ENCODE data around the gene CBR4.
A peak's percentile ranks its signal among the peaks of the same experiment; 100 is the strongest.
"Not testable (repeated sequence)": the region's sequence is repeated elsewhere in the genome, so short reads cannot be mapped to it uniquely, and the experiment has no call there.

Gene CBR4

DNA sequence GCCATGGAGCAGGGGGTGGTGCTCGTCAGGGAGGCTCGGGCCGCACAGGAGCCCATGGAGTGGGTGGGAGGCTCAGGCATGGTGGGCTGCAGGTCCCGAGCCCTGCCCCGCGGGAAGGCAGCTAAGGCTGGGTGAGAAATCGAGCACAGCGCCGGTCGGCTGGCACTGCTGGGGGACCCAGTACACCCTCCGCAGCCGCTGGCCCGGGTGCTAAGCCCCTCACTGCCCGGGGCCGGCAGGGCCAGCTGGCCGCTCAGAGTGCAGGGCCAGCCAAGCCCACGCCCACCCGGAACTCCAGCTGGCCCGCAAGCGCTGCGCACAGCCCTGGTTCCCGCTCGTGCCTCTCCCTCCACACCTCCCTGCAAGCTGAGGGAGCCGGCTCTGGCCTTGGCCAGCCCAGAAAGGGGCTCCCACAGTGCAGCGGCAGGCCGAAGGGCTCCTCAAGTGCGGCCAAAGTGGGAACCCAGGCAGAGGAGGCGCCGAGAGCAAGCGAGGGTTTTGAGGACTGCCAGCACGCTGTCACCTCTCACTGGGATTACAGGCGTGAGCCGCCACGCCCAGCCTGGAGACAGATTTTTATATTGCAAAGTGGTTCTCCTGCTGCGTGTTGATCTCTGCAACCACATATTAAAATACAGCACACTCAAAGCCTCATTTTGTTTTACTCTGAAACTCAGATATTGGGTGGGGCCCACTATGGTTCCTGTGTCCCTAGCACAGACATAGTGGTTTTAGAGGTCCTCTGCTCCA, 26.0 kb upstream of the CBR4 start:
- not testable (repeated sequence) for DNase-seq (ENCODE audit: low read depth in 2 of 2, low spot score in 1 of 2)

GRCh38 chr4:169033660-169034059, 23.6 kb upstream of the CBR4 start:
- DNase-seq (ENCODE audit: low read depth in 2 of 2, low spot score in 1 of 2): no peak

DNA sequence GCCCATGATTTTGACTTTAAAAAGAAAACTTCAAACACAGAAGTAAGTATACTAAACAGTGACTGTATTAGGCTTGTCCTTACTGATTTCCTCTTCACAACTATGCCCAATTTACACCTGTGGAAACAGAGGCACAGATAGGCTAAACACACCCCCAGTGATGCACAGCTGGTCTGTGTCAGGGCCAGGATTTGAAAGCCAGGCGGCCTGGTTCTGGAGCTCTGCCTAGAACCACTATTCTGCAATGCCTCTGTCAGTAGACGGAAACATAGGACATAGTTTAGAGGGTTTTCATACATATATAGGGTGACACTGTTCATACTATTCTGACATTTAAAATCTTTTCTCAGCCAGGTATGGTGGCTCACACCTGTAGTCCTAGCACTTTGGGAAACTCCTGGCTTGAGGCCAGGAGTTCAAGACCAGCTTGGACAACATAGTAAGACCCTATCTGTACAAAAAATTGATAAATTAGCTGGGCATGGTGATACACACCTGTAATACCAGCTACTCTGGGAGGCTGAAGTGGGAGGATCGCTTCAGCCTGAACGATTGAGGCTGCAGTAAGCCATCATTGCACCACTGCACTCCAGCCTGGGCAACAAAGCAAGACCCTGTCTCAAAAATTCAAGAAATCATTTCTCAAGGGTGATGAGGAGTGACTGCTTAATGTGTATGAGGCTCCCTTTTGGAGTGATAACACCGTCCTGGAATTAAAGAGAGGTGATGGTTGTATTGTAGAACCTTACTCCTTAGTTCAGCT, 23.0 kb upstream of the CBR4 start:
- no peak for DNase-seq (ENCODE audit: low read depth in 2 of 2, low spot score in 1 of 2)

- DNase-seq (ENCODE audit: low read depth in 2 of 2, low spot score in 1 of 2): no peak
These were observed 22.1 kb upstream of the CBR4 start for GRCh38 chr4:169032194-169032593.

GRCh38 chr4:169031392-169031791, 21.3 kb upstream of the CBR4 start:
- no peak for DNase-seq (ENCODE audit: low read depth in 2 of 2, low spot score in 1 of 2)

DNA sequence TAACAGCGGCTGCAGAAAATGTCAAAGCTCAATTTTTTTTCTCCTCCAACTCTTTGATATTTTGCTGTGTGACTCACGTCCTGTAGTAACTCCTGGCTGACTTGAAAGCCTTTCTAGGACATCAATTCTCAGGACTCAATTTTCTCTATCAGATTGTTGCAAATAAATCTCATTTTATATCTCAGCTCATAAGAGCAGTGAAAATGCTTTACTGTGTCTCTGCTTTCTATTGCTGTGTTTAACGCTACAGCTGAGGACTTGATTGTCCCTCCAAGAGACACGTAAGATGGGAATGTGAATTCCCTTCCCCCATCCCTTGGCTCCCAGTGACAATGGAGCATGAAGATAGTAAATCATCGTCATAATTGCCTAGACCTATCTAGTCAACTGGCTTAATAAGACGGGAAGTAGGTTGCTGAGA, 20.5 kb upstream of the CBR4 start:
- no peak for DNase-seq (ENCODE audit: low read depth in 2 of 2, low spot score in 1 of 2)

DNA sequence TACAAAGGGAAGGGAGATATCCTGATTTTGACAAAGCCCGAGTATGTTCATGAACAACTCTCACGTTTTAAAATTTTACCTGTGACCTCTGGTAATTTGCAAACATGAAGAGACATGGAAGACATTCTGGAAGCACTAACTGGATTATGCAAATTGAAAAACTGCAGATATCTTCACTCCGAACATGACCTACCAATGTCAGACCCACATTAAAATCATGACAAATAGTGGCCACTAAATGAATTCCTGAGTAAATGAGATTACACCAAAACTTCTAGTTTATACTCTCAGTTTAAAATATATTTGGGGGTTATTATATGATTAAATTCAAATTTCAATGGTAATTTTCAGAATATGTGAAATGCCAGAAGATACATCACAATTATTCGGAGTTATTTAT, 19.9 kb upstream of the CBR4 start:
- no peak for DNase-seq (ENCODE audit: low read depth in 2 of 2, low spot score in 1 of 2)

DNA sequence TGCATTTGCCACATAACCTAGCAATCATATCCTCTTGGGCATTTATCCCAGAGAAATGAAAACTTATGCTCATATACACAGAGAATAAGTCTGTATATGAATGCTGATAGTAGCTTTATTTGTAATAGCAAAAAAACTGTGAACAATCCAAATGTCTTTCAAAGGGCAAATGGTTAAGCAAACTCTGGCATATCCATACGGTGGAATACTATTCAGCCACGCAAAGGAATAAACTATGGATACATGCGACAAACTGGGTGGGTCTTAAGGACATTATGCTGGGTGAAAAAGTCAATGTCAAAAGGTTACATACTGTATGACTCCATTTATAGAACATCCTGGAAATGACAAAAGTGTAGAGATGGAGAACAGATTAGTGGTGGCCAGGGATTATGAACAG, 17.6 kb upstream of the CBR4 start:
- DNase-seq (ENCODE audit: low read depth in 2 of 2, low spot score in 1 of 2): no peak

GRCh38 chr4:169025184-169025583, 15.1 kb upstream of the CBR4 start:
- no peak for DNase-seq (ENCODE audit: low read depth in 2 of 2, low spot score in 1 of 2)

DNA sequence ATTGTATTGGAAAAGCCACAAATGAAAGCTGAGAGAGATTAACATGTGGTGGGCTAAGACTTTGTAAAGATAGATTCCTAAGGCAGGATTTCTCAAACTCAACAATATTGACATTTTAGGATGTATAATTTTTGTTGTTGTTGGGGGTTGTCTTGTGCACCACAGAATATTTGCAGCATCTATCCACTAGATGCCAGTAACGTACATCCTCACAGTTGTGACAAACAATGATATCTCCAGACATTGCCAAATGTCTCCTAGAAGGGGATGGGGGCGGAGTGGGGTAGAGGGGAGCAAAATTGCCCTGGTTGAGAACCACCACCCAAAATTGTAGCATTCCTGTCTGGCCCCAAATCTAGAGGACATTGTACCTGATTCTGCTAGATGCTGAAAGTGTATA, 14.7 kb upstream of the CBR4 start:
- no peak for DNase-seq (ENCODE audit: low read depth in 2 of 2, low spot score in 1 of 2)

GRCh38 chr4:169018406-169018805, 8.4 kb upstream of the CBR4 start:
- DNase-seq (ENCODE audit: low read depth in 2 of 2, low spot score in 1 of 2): no peak

DNA sequence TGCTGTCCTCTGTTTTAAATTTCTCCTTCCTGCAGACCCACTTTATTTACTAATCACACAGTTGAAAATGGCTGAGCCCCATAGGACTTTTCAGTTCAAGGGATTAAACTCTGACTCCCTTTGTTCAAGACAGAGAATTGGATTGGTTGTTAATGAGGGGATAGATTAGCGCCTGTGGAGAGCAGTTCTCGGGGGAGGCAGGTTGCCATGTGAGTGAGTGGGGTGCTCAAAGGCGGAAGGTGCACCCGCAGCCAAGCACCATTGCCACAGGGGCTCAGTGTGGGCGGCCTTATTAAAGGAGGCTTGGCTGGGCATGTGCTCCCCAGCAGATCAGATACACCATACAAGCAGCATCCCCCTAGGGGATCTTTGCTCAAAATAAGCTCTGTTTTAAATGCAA, 7.9 kb upstream of the CBR4 start:
- no peak for DNase-seq (ENCODE audit: low read depth in 2 of 2, low spot score in 1 of 2)

GRCh38 chr4:169015186-169015623, 5.2 kb upstream of the CBR4 start:
- DNase-seq (ENCODE audit: low read depth in 2 of 2, low spot score in 1 of 2): no peak

- no peak for DNase-seq (ENCODE audit: low read depth in 2 of 2, low spot score in 1 of 2)
These were observed 4.5 kb upstream of the CBR4 start for GRCh38 chr4:169014586-169014985.

DNA sequence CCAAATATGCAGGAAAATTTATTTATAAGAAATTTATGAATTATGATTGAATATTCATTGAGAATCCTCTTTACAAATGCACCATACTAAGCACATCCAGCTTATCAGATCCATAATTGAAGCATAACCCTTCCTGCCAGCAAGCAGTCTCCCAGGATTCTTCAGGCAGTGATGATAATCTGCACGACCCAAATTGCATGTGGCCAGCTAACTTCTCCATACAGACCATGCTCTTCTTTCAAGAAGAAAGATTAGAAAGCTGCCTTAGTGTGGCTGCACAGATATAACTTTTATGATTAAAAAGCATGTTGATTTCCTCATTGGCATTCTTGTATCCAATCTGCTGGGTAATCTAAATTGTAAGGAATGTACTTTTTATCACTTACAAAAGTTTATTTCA, 3.3 kb upstream of the CBR4 start:
- no peak for DNase-seq (ENCODE audit: low read depth in 2 of 2, low spot score in 1 of 2)

- DNase-seq (ENCODE audit: low read depth in 2 of 2, low spot score in 1 of 2): no peak
These were observed 2.0 kb upstream of the CBR4 start for GRCh38 chr4:169012049-169012448.

GRCh38 chr4:169009286-169010124, 550 bp downstream of the CBR4 start:
- DNase-seq (ENCODE audit: low read depth in 2 of 2, low spot score in 1 of 2): peak in 1 of 2 donors; percentile 27

DNA sequence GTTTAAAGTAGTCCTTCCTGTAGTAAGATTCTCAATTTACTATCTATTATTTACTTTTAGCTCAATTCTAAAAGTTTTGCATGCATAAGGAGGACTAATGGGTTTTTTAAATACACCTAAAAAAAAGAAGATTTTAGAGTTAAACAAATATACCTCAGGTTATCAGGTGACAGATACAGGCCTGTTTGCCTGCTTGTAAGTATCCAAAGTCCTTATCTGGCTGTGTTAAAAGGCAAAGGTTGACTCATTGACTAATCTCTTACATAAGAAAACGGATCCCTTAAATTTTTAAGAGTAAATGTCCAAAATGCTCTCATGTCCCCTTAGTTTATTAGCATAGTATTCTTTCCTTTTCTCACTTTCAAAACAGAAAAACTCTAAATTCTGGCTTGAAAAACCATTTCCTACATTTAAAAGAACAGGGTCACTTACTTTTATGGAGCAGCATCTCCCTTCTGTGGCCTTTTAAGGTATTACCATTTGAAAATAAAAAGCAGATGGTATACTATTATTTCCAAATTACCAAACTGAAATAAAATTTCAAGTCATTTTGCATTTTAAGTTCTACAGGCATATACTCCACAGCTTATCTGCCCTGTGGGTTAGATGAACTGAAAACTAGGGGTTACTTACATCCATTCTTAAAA, 4.5 kb downstream of the CBR4 start:
- DNase-seq (ENCODE audit: low read depth in 2 of 2, low spot score in 1 of 2): no peak

GRCh38 chr4:169000315-169000714, 9.7 kb downstream of the CBR4 start:
- no peak for DNase-seq (ENCODE audit: low read depth in 2 of 2, low spot score in 1 of 2)

- DNase-seq (ENCODE audit: low read depth in 2 of 2, low spot score in 1 of 2): no peak
These were observed 10.2 kb downstream of the CBR4 start for GRCh38 chr4:168999809-169000208.

DNA sequence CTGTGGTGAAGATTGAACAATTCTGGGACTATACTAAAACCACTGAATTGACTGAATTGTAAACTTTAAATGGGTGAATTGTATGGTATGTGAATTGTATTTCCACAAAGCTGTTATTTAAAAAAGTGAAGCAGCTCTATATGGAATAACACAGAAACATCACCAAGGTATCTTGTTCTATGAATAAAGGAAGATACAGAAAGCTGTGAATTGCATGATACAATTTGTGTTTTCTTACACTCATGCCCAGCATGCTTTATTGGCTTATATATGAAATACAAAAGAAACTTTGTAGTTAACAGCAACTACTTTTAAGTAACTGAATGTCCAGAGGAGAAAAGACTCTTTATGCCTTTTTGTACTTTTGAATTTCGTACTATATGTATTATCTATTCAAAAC, 11.5 kb downstream of the CBR4 start:
- DNase-seq (ENCODE audit: low read depth in 2 of 2, low spot score in 1 of 2): no peak

Data from stimulated activated CD8-positive, alpha-beta memory T cell treated with anti-CD3 and anti-CD28 coated beads, Interleukin-4, amount 100 ng/mL, for 1 hour (primary cell).